Lower leg skin (tissue), 4 donors: ENCODE results near the gene FPGS. TPM values are rescaled to one million over a fixed set of nuclear protein-coding genes. Genes with fewer than 3 reads are reported as not detected.

Source experiments
- DNase-seq, 2 donors: peaks; one replicate each; pipeline ENCODE4 v3.0.0-alpha.2; 2019; ENCODE audit warnings: low spot score in 2 of 2
- H3K4me3 ChIP-seq: fragments of 200-600 bp; sonication (generic); 2 replicates; pipeline ENCODE4 v1.5.1; 2017; ENCODE audit warnings: mild to moderate bottlenecking, low read depth; ENCODE audit not compliant: poor library complexity, severe bottlenecking
- POLR2A ChIP-seq, 2 donors: fragments of 450-650 bp; IDR thresholded peaks; one replicate each; pipeline ENCODE4 v1.6.1; 2016 to 2017; ENCODE audit warnings: antibody characterized with exemption in 2 of 2, mild to moderate bottlenecking in 1 of 2, moderate library complexity in 1 of 2
- WGBS, 2 donors: methylation state at CpG; one replicate each; pipeline ENCODE4 v1.1.5; 2018; 5-methylcytosine and 5-hydroxymethylcytosine counted together
- intact Hi-C: fragments of 100-400 bp; cut with DNase I; formaldehyde crosslinking; loops from one replicate; pipeline ENCODE4 v1.15.0; 2023; ENCODE audit warnings: low total_unique reads
- total RNA-seq, 4 donors: library from RNA; depleted of rRNA; stranded (reverse); fragments of >200 nt; gene quantifications; one replicate each; pipeline ENCODE4 v1.1.0, GENCODE V29; 2016
- TF ChIP-seq, protein P1 (sequence below), 3 donors: fragments of 450-650 bp; IDR thresholded peaks; one replicate each; pipeline ENCODE4 v1.5.1; 2016; ENCODE audit warnings: antibody characterized with exemption in 3 of 3, mild to moderate bottlenecking in 3 of 3, moderate library complexity in 2 of 3

Gene FPGS
- total RNA-seq, 4 donors from 2014 or later = 21.3 to 46.5 (median 37.4) TPM

DNA sequence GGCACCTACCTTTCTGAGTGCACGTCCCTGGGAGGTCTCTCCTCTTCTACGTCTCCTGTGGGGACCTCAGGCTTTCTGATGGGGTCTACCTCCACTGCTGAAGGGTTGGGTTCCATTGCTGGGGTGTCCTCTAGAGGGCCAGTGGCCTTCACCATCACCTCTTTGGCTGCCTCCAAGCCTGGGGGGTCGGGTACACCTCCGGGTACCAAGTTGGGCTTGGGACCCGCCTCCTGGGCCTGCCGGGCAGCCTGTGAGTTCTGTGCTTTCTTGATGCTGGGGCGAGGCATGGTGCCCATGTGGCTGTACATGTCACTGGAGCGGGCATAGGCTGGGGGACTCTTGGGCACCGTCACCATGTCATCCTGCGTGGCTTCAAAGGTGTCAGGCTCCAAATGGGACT lies 28.7 kb upstream of the FPGS start:
- DNase-seq = no peak
- TF ChIP-seq POLR2A (IDR thresholded peaks at IDR 0.05) = no peak
- TF ChIP-seq, protein P1, sequence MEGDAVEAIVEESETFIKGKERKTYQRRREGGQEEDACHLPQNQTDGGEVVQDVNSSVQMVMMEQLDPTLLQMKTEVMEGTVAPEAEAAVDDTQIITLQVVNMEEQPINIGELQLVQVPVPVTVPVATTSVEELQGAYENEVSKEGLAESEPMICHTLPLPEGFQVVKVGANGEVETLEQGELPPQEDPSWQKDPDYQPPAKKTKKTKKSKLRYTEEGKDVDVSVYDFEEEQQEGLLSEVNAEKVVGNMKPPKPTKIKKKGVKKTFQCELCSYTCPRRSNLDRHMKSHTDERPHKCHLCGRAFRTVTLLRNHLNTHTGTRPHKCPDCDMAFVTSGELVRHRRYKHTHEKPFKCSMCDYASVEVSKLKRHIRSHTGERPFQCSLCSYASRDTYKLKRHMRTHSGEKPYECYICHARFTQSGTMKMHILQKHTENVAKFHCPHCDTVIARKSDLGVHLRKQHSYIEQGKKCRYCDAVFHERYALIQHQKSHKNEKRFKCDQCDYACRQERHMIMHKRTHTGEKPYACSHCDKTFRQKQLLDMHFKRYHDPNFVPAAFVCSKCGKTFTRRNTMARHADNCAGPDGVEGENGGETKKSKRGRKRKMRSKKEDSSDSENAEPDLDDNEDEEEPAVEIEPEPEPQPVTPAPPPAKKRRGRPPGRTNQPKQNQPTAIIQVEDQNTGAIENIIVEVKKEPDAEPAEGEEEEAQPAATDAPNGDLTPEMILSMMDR (IDR thresholded peaks at IDR 0.05) = no peak
- intact Hi-C loops = no loop called here
- WGBS, 2 donors = 87 to 90% methylated on average over 10 of the region's 10 CpGs
- H3K4me3 ChIP-seq = no peak overlapping the region

DNA sequence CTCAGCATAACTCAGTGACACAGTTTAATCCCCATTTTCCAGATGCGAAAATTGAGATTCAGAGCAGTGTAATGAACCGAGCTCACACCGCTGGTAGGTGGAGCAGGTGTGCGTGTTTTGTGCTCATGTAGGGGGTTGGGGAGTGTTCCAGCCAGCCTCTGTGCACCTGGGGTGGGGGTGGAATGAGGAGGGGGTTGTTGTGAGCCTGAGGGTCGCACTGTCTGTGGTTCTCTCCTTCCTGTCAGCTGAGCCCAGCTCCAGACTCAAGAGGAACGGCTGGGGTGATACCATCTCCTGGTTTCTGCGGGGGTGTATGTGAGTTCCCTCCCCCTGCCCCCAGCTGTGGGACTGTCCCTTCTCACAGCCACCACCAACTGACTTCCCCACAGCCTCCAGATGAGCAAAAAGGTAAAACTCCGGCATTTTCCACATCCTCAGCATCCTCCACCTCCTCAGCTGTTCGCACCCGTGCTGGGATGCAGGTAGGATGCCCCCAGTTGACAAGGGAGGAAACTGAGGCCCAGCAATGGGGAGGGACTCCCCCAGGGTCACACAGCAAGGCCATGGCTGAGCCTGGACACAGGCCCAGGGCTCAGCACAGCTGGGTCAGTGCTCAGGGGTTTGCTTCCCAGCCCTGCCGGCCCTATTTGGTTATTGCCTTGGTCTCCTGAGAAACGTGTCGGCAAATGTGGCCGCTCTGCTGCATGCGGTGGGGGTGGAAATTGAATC lies 26.3 kb upstream of the FPGS start:
- WGBS, 2 donors = 66 to 67% methylated on average over 15 of the region's 15 CpGs
- intact Hi-C loops = no loop called here
- no peak for DNase-seq
- no peak overlapping the region for H3K4me3 ChIP-seq
- TF ChIP-seq, protein P1 (IDR thresholded peaks at IDR 0.05) = no peak
- TF ChIP-seq POLR2A (IDR thresholded peaks at IDR 0.05) = no peak

DNA sequence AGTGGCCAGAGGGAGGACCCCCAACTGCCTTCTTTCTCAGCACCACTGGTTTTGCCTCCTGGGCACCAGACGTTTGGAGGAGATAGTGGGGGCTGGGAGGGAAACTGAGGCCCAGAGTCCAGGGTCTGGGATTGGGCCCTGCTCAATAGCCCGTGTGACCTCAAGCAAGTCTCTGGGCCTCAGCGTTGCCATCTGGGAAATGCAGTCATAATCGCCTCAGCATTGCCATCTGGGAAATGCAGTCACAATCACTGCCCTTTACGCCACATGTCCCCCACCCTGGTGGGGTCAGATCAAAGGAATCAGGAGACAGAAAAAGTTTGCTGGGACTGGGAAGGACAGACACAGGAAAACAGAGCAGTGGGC lies 25.8 kb upstream of the FPGS start:
- DNase-seq = no peak
- 59 to 65% methylated on average over 5 of the region's 5 CpGs for WGBS, 2 donors
- no peak overlapping the region for H3K4me3 ChIP-seq
- no peak for TF ChIP-seq POLR2A (IDR thresholded peaks at IDR 0.05)
- TF ChIP-seq, protein P1 (IDR thresholded peaks at IDR 0.05) = no peak
- intact Hi-C loops = no loop called here

DNA sequence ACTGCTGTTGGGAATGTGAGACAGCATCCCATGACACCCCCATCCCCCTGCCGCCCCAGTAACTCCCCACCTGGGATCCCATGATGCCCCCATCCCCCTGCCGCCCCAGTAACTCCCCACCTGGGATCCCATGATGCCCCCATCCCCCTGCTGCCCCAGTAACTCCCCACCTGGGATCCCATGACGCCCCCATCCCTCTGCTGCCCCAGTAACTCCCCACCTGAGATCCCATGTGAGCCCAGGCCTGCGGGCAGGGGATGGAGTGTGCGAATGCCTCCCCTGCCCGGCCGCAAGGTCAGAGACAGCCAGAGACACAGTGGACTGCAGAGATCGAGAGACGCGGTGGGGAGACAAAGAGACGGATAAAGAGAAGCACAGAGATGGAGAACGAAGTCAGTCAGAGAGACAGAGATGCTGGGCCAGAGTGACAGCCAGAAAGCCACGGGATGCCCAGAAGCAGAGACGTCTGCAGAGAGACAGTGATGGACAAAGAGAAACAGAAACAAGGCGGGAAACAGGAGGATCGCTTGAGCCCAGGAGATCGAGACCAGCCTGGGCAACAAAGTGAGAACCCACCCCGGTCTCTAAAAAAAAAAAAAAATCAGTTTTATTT lies 25.2 kb upstream of the FPGS start:
- WGBS, 2 donors = 72 to 76% methylated on average over 18 of the region's 18 CpGs
- TF ChIP-seq, protein P1 (IDR thresholded peaks at IDR 0.05) = no peak
- TF ChIP-seq POLR2A (IDR thresholded peaks at IDR 0.05) = no peak
- no peak overlapping the region for H3K4me3 ChIP-seq
- no peak for DNase-seq
- intact Hi-C loops = no loop called here

DNA sequence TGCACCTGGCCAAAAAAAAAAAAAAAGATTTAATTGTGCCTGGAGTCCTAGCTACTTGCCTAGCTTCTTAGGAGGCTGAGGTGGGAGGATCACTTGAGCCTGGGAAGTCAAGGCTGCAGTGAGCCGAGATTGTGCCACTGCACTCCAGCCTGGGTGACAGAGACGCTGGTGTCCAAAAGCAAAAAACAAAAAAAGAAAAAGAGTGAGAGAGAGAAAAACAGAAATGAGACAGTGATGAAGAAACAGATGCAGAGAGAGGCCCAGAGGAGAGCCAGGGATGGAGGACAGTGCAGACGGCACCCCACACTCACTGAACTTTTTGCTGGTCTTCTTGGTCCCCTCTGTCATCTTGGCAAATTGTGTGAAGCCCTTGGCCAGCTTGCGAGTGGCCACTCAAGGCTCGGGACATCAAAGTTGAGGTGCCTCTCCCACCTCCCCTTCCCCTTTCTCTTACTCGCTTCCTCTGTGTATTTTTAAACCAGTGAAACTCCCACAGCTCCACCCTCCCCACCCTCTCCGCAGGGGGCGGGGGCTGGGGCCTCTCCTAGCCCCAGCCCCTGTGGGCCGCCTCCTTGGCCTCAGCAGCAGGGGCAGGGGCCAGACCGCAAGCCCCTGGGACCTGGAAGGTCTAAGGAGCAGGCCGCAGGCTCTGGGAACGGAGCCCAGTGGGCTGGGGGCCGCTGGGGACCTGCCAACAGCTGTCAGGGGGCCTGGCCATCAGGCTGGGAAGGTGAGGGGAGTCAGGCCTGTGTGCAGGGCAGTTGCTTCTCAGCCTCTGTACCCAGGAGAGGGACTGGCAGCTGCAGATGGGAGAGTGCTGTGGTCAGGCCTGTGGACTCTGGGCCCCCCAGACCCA lies 24.2 kb upstream of the FPGS start, which contains the start of gene SH2D3C:
Gene SH2D3C (minus strand): TSS at position 387 of the 856 bp plus-strand sequence. CDS start 39 bp downstream, at position 348.
- DNase-seq = no peak
- H3K4me3 ChIP-seq = no peak within 1 kb of the TSS
- intact Hi-C loops = no loop called here
- 55 to 65% methylated on average over 11 to 12 of the region's 13 CpGs for WGBS, 2 donors
- TF ChIP-seq POLR2A (IDR thresholded peaks at IDR 0.05) = no peak
- TF ChIP-seq, protein P1 (IDR thresholded peaks at IDR 0.05) = no peak
